GM10248 (cell line): ENCODE results near the gene SIGLEC8.
A peak's percentile ranks its signal among the peaks of the same experiment; 100 is the strongest.

ENCODE experiments used
- CTCF ChIA-PET: fragments of 300-600 bp; sonication (Branson Sonifier 250); formaldehyde crosslinking; extraction: SDS; loops from one replicate; lab custom pipeline; 2021; ENCODE audit warnings: antibody characterized with exemption; lab: Yijun Ruan, JAX
- POLR2A ChIA-PET: fragments of 350-650 bp; sonication (Branson Sonifier 250); formaldehyde crosslinking; extraction: SDS; loops from one replicate; lab custom pipeline; 2020; ENCODE audit warnings: antibody characterized with exemption; lab: Yijun Ruan, JAX
- DNase-seq: peaks from one replicate; pipeline ENCODE4 v3.0.0; 2012; ENCODE audit errors: extremely low spot score
- TF ChIP-seq, protein P1 (sequence below): IDR thresholded peaks from 2 replicates; pipeline ENCODE4 v1.5.1; 2012; ENCODE audit warnings: mild to moderate bottlenecking, low read depth; ENCODE audit errors: extremely low read depth, missing control alignments, control extremely low read depth

The SIGLEC8 gene

DNA sequence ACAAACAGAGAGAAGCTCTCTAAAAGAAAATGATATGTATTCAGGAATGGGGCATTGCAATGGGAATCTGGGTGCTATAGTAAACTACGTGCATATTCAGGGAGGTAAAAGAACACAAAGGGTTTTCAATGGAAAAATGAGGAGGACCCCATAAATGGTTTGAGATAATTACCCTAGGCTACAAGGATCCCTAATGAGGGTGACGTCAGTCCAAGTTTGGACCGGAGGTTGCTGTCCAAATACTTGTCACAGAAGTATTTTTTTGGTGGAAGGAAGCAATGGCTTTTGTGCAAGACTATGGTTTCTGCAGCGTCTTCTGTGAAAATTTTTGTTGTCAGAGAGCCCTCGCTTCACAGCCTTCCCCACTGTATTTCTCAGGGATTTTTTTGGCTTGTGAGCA is 19.1 kb upstream of the SIGLEC8 start:
- TF ChIP-seq, protein P1, sequence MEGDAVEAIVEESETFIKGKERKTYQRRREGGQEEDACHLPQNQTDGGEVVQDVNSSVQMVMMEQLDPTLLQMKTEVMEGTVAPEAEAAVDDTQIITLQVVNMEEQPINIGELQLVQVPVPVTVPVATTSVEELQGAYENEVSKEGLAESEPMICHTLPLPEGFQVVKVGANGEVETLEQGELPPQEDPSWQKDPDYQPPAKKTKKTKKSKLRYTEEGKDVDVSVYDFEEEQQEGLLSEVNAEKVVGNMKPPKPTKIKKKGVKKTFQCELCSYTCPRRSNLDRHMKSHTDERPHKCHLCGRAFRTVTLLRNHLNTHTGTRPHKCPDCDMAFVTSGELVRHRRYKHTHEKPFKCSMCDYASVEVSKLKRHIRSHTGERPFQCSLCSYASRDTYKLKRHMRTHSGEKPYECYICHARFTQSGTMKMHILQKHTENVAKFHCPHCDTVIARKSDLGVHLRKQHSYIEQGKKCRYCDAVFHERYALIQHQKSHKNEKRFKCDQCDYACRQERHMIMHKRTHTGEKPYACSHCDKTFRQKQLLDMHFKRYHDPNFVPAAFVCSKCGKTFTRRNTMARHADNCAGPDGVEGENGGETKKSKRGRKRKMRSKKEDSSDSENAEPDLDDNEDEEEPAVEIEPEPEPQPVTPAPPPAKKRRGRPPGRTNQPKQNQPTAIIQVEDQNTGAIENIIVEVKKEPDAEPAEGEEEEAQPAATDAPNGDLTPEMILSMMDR: no peak
- CTCF ChIA-PET: interaction anchor here (11.7 kb wide), 1 partner anchor 184 kb away, joined by 250 read pairs; no protein-coding TSS in a partner anchor
- POLR2A ChIA-PET: no interaction called here
- DNase-seq: no peak

DNA sequence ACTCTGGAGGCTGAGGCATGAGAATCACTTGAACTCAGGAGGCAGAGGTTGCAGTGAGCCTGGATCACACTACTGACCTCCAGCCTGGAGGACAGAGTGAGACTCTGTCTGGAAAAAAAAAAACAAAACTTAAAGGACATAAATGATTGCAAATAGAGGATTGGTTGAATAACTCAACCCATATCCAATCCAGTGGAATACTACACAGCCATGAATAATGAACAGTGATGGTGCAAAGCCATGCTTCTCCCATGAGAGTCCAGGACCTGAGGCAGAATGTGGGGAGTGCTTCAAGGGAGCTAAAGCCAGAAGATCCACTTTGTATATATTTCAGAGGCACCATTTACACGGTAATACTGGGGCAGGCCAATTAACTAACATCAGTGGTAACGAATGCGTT is 17.9 kb upstream of the SIGLEC8 start:
- POLR2A ChIA-PET: no interaction called here
- DNase-seq: no peak
- CTCF ChIA-PET: interaction anchor here (0.6 to 11.7 kb wide), 5 partner anchors 16 to 185 kb away, joined by 3 to 250 read pairs (median 4); no protein-coding TSS in a partner anchor
- TF ChIP-seq, protein P1: no peak

DNA sequence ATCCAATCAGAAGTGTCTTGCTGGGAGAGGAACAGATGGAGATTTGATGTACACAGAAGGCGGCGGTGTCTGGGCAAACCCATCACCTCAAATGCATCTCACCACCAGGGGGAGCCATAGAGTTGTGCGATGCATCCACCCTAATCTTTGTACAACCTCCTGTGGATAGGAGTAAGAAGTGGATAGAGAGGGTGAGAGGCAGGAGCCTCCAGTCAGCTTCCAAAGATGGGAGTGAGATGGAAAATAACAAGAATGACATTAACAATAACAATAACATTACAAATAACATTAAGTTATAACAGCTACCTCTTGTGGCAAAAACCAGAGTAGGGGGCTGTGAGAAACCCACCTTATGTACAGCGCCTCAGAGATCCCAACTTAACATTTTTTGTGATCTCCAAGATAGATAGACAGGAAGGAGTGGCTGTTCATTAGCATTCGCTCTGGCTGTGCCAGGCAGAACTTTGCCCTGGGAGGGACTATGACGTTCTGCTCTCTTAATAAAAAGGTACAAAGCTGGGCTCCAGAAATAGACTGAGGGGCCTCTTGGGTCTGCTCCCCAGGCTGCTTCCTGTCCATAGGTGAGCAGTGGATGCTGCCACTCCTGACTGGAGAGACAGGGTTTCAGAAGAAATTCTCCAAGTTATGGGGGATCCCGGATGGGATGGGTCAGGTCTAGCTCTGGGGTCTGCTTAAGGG is 14.9 kb upstream of the SIGLEC8 start:
- TF ChIP-seq, protein P1: peak; percentile 83
- POLR2A ChIA-PET: no interaction called here
- DNase-seq: peak; percentile 73
- CTCF ChIA-PET: interaction anchor here (0.6 to 11.7 kb wide), 49 partner anchors 10 to 764 kb away, joined by 3 to 250 read pairs (median 4); partner anchors contain the start of genes NKG7, SIGLEC10, SIGLEC14 and SIGLEC6

DNA sequence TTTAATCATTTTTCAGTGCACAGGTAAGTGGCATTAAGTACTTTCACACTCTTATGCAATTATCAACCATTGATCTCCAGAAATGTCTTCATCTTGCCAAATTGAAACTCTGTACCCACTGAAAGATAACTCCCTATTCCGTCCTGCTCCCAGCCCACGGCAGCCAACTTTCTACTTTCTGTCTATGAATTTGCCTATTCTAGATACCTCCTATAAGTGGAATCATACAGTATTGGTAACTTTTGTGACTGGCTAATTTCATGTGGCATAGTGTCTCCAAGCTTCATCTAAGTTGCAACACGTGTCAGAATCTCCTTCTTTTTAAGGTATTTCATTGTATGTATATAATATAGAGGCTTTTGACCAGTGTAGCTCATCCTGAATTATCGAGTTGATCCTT is 14.4 kb upstream of the SIGLEC8 start:
- TF ChIP-seq, protein P1: peak; percentile 16
- POLR2A ChIA-PET: no interaction called here
- CTCF ChIA-PET: interaction anchor here (0.6 to 11.7 kb wide), 37 partner anchors 11 to 765 kb away, joined by 3 to 250 read pairs (median 5); partner anchors contain the start of genes NKG7, SIGLEC10, SIGLEC14 and SIGLEC6
- no peak for DNase-seq

DNA sequence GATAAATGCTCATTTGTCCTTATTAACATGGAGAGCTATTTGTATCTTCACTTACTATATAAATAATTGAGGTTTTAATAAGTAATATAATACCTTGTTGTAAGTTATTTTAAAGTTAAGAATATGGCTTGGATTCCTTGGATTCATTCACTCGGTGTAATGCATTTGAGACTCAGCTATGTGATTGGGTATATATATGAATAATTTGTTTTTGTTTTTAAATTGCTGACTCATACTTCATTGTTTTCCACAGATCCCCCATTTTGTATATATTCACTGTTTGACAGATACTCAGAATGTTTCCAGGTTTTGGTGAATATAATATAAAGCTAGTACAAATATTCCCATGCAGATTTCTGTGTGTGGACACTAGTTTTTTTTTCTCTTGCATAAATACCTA is 13.3 kb upstream of the SIGLEC8 start:
- POLR2A ChIA-PET: no interaction called here
- no peak for DNase-seq
- CTCF ChIA-PET: interaction anchor here (0.7 to 11.7 kb wide), 10 partner anchors 11 to 549 kb away, joined by 3 to 250 read pairs (median 4); no protein-coding TSS in a partner anchor
- TF ChIP-seq, protein P1: no peak

DNA sequence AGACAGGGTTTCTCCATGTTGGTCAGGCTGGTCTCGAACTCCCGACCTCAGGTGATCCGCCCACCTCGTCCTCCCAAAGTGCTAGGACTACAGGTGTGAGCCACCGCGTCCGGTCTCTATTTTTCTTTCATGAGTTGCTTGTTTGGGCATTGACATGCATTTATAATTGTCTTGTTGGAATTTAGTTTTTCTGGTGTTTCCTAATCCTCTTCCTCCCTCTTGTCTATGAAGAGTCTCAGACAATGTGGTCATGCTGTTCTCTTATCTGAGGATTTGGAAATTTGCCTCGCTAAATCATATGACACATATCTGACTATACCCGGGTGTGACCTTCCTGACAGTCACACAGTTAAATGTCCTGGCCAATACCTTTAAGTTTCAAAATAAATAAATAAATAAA is 12.7 kb upstream of the SIGLEC8 start:
- CTCF ChIA-PET: interaction anchor here (0.9 to 11.7 kb wide), 8 partner anchors 10 to 190 kb away, joined by 3 to 250 read pairs (median 4); no protein-coding TSS in a partner anchor
- POLR2A ChIA-PET: no interaction called here
- DNase-seq: no peak
- TF ChIP-seq, protein P1: no peak
